Amygdala (tissue), 56 donors: ENCODE data around the gene AZIN2.
A peak's percentile ranks its signal among the peaks of the same experiment; 100 is the strongest.

ENCODE experiments used
- DNase-seq, 56 donors: peaks; one replicate each; lab custom pipeline; 2025; lab: John Stamatoyannopoulos, UW

AZIN2 gene

GRCh38 chr1:33168556-33169289, 87.8 kb downstream of the AZIN2 start:
- peak in 1 of 56 donors; percentile 22 for DNase-seq

- peak in 34 of 56 donors; percentile 7 to 72 (median 39) for DNase-seq
Measured at GRCh38 chr1:33169290-33170055, 88.5 kb downstream of the AZIN2 start.
